Epithelial cell of esophagus (primary cell): ENCODE measurements around the gene LRRC45.
A peak's percentile ranks its signal among the peaks of the same experiment; 100 is the strongest.

Experiments used
- DNase-seq: peaks from one replicate; pipeline ENCODE4 v3.0.0; 2010; ENCODE audit warnings: low read depth
- H3K4me3 ChIP-seq: 2 replicates; pipeline ENCODE4 v1.5.1; 2011; ENCODE audit warnings: mild to moderate bottlenecking, low read length, control low read depth
- CTCF ChIP-seq: IDR thresholded peaks from 2 replicates; pipeline ENCODE4 v1.5.1; 2011; ENCODE audit warnings: low read depth, mild to moderate bottlenecking, low read length, control low read depth, inconsistent platforms; ENCODE audit not compliant: insufficient read depth; ENCODE audit errors: missing control alignments

Gene LRRC45

DNA sequence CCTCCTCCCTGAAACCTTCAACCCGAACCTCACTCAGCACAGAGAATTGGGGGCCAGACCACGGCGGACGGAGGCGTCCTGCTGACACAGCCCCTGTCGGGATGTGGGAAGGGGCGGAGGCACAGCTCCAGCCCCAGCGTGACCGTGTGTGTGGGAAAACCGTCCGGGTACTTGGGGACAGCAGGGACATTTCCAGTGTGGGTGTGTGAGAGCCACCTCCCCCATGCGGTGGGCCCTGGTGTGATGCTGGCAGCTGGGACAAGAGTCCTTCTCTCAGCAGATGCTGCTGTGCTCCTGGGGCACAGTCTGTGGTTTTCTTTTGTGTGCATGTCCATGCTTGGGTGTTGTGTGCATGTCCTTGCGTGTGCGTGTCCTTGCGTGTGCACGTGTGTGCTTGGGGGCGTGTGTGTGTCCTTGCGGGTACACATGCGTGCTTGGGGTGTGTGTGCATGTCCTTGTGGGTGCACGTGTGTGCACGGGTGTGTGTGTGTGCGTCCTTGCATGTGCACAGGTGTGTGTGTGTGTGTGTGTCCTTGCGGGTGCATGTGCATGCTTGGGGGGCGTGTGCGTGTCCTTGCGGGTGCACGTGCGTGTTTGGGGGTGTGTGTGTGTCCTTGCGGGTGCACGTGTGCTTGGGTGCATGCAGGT lies 17.3 kb upstream of the LRRC45 start:
- DNase-seq, result no peak
- no peak overlapping the region for H3K4me3 ChIP-seq
- no peak for TF ChIP-seq CTCF

GRCh38 chr17:82006468-82007227 lies 16.5 kb upstream of the LRRC45 start:
- peak; percentile 50 for DNase-seq
- no peak overlapping the region for H3K4me3 ChIP-seq
- TF ChIP-seq CTCF, result no peak

- DNase-seq, result no peak
- no peak overlapping the region for H3K4me3 ChIP-seq
- no peak for TF ChIP-seq CTCF
These were observed 15.9 kb upstream of the LRRC45 start for GRCh38 chr17:82007228-82007494.

DNA sequence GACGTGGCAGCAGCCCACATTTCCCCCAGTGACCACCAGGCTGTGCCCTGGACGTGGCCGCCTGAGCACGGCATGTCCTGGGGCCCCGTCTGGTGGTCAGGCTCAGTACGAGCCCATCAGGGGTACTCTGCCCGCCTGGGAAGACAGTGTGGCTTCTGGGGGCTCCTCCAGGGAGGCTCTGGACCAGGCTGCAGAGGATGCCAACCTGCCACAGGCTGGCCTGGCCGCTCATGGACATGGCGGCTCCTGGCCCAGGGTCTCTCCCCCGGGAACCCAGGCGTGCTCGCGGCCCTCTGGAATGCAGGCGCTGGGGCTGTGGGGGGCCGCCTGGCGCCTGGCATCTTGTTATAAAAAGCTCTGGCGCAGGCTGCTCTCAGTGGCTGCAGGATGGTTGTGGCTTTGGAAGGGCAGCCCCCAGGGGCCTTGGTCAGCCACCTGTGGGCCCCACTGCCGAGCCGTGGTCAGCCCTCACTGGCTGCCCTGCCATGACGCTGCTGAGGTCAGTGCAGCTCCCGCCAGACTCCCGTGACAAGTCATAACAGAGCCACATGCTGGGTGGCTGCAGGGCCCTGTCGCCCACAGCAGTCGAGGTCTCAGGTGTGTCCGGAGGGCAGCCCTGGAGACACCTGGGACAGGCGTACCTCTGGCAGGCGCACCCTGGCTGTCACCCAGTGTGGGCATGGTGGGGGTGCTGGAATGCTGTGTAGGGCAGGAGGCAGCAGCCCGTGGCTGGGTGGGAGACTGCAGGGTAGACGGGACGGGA lies 15.4 kb upstream of the LRRC45 start:
- DNase-seq, result no peak
- no peak for TF ChIP-seq CTCF
- no peak overlapping the region for H3K4me3 ChIP-seq

DNA sequence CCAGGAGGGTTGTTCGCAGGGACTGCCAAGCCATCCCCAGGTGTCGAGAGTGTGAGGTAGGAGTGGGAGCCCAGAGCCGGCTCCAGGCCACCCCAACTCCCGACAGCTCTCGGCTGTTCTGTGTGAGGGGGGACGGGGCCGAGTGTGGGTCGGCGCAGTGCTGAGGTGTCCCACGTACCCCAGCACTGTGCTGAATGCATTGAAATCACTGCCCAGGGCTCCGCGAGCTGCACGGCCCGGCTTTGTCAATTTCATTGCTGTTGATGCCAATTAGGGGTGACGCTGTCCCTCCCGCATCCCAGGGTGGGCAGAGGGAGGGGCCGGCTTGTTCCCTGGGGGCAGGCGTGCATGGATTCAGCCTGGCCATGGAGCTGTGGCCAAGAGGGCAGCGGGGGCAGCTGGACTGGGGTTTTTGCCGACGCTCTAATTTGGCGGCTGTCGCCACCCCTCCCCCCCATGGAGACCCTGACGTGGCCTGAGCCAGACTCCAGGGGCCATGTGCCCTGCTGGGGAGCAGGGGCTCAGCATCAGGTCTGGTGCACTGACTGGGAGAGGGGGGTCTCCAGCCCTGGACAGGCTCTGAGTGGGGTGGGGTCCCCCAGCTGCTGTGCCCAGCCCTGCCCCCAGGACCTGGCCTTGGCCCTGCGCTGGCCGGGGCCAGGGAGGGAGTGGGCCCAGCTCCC lies 14.7 kb upstream of the LRRC45 start:
- no peak for TF ChIP-seq CTCF
- DNase-seq, result no peak
- no peak overlapping the region for H3K4me3 ChIP-seq

GRCh38 chr17:82008941-82009405 lies 14.1 kb upstream of the LRRC45 start:
- no peak for TF ChIP-seq CTCF
- H3K4me3 ChIP-seq, result no peak overlapping the region
- no peak for DNase-seq
